ENCODE measurements around the gene FRAT1. TPM values are rescaled to one million over a fixed set of nuclear protein-coding genes. Genes with fewer than 3 reads are reported as not detected.

Gene FRAT1
- total and polyA plus RNA-seq, 2 of the 13 experiments (the other 11 are each of a cell fraction or from before 2014, with no cell fraction given) = 1.7 to 2.3 TPM

- TF ChIP-seq ZNF841 (CRISPR knock-in tag; IDR thresholded peaks at IDR 0.05; ENCODE audit: borderline replicate concordance) = no peak
- no peak for TF ChIP-seq ZNF614 (CRISPR knock-in tag; IDR thresholded peaks at IDR 0.05; ENCODE audit: borderline replicate concordance)
- no peak for TF ChIP-seq RBM22 (optimal IDR thresholded peaks at IDR 0.05; ENCODE audit: low read length)
- TF ChIP-seq PHF21A (CRISPR knock-in tag; IDR thresholded peaks at IDR 0.05) = no peak
- no peak for TF ChIP-seq ZNF281 (CRISPR knock-in tag; IDR thresholded peaks at IDR 0.05; ENCODE audit: borderline replicate concordance)
- TF ChIP-seq PATZ1 (CRISPR knock-in tag; IDR thresholded peaks at IDR 0.05) = peak; percentile 26; the same call in 1 of the 2 replicates
- TF ChIP-seq ZNF781 (CRISPR knock-in tag; IDR thresholded peaks at IDR 0.05; ENCODE audit: borderline replicate concordance, not compliant biosample characterization) = no peak
- no peak for TF ChIP-seq E2F1 (CRISPR knock-in tag; IDR thresholded peaks at IDR 0.05)
- no peak for TF ChIP-seq NPAS2 (CRISPR knock-in tag; IDR thresholded peaks at IDR 0.05; ENCODE audit: borderline replicate concordance)
- no peak for TF ChIP-seq ZNF562 (CRISPR knock-in tag; IDR thresholded peaks at IDR 0.05; ENCODE audit: borderline replicate concordance)
- no peak for TF ChIP-seq ZNF703 (CRISPR knock-in tag; IDR thresholded peaks at IDR 0.05; ENCODE audit: borderline replicate concordance)
- TF ChIP-seq PAXIP1 (CRISPR knock-in tag; conservative IDR thresholded peaks at IDR 0.05) = peak; percentile 56
Measured at GRCh38 chr10:97279121-97279815, 39.8 kb upstream of the FRAT1 start (continued).

Data from HepG2 (cell line).